Measurements from ENCODE around the gene MED15.

Gene MED15

GRCh38 chr22:20554824-20555223 is 47.4 kb downstream of the MED15 start:
- DNase-seq: no peak

- no peak for DNase-seq
Observed at GRCh38 chr22:20558534-20558933, 51.1 kb downstream of the MED15 start.

DNA sequence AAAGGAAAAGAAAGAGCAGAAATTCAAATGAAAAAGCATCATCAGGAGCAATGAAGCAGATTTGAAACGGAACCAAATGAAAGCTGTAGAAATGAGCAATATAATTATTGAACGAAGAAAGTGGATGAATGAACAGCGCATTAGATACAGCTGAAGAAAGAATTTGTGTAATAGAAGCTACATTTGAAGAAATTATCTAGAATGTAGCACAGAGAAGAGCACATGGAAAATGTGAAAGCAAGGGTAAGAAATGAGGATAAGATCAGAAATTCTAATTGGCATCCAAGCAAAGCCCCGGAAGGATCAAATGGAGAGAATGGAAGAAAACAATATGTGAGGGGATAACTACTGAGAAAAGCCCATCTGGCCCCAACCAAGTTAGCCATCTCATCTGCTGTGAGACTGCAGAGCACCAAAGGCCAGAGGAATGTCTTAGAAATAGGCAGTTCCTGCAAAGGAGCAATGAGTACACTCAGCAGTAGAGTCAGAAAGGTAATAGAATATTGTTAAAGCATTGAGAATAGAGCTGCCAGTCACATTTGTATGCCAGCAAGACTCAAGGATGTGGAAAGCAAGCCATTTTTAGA is 51.9 kb downstream of the MED15 start:
- no peak for DNase-seq

DNA sequence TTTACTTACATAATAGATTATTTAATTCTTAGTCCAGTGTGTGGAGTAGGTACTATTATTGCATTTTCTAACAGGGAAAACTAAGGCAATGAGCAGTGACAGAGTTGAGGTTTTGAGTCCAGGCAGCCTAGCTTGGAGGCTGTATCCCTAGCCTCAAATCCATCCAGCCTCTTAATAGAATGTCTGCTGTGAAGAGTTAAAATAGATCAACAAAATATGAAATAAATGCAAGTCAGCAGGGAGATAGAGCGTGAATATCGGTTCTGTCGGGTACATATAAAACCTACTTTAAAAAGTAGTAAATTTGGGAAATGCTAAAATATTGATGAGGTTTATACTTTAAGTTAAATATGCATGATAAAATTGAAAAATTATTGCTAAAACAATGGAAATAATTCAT is 53.3 kb downstream of the MED15 start:
- no peak for DNase-seq

DNA sequence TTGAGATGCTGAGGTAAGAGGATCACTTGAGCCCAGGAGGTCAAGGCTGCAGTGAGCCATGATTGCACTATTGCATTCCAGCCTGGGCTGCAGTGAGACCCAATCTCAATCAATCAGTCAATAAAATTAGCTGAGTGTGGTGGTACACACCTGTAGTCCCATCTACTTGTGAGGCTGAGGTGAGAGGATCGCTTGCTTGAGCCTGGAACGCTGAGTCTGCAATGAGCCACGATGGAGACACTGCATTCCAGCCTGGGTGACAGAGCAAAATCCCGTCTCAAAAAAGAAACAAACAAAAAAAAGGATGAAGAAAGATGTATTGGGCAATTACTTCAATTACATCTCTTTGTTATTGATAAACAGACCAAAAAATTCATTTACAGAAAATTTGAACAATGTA is 54.5 kb downstream of the MED15 start:
- no peak for DNase-seq

GRCh38 chr22:20562607-20563465 is 55.4 kb downstream of the MED15 start:
- no peak for DNase-seq

DNA sequence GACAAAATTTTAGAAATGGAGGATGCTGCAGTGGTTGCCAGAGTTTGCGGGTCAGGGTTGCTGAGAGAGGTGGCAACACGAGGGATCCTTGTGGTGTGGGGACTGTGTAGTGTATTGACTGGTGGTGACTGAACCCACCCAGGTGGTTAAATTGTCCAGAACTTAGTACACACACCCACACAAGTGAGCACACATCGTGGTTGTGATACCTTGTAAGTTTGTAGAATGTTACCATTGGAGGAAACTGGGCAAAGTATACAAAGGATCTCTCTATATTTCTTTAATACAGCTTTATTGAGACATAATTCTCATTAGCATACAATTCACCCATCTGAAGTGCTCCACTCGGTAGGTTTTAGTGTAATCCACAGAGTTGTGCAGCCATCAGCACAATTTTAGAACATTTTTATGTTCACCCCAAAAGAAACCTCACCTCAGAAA is 56.1 kb downstream of the MED15 start:
- no peak for DNase-seq

DNA sequence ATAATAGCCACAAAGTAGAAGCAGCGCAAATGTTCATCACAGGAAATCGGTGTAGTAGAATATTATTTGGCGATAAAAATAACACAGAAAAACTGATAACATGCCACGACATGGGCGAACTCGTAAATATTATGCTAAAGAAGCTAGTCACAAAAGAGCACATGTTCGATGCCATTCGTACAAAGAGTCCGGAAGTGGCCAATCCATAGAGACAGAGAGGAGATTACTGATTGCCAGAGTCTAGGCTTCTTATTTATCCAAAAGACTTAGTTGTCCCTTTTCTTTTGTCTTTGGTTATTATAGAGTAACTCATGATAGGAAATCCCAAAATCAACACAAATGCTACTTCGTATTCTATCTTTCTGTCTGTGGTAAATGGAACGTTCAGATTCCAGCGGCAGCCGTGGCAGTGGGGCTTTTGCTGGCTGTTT is 56.5 kb downstream of the MED15 start:
- no peak for DNase-seq

- DNase-seq: no peak
Observed at GRCh38 chr22:20565079-20565734, 57.8 kb downstream of the MED15 start.

DNA sequence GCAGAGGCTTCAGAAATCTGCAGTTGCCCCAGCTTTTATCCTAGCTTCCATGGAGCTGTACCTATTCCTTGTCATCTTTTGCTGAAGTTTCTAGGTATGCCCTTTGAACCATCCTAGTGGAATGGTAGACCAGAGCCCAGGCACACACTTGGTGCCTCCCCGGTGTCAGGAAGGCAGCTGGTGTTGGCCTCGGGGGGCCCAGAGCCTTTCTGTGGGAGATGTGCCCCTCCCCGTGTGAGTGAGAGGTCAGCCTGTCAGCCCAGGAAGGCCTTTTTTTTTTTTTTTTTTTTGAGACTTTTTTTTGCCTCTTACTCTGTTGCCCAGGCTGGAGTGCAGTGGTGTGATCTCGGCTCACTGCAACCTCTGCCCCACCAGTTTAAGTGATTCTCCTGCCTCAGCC is 58.4 kb downstream of the MED15 start:
- DNase-seq: no peak

GRCh38 chr22:20566420-20567260 is 59.2 kb downstream of the MED15 start:
- peak; percentile 42 for DNase-seq

GRCh38 chr22:20567371-20567847 is 60.0 kb downstream of the MED15 start:
- peak; percentile 87 for DNase-seq

DNA sequence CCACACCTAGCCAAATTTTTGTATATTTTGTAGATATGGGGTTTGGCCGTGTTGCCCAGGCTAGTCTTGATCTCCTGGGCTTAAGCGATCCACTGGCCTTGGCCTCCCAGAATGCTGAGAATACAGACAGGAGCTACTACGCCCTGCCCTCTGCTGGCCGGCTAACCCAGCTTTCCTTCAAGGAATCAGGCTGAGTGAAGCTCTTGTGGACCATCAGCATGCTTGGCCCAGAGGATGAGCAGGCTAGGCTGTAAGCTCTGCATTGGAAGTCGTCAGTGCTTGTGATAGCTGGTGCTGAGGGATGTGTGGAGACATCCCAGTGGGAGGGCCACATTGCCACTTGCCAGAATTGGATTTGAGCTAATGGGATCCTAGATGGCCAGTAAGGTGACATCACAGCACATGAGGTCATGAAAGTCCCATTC is 60.6 kb downstream of the MED15 start:
- peak; percentile 69 for DNase-seq

- DNase-seq: no peak
Observed at GRCh38 chr22:20568502-20569058, 61.2 kb downstream of the MED15 start.

GRCh38 chr22:20569059-20570058 is 61.9 kb downstream of the MED15 start:
- peak; percentile 90 for DNase-seq

DNA sequence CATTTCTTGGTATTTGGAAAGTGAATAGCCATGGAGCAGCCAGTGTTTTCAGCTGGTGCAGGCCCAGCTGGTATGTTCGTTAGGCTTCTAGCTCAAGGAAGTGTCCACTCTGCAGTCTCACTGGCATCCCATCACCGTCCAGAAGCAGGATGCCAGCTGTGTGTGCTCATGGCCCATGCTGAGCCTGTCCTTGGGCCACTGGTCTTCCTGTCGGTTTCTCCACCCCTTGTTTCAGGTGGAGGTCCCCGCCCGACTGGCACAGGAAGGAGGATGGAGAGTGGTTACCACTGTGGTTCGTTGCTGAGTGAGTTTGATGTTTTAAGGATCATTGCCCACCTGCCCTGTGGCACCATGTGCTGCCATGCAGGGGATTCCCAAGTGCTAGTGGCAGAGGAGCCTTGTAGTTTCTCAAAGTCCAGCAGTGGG is 63.7 kb downstream of the MED15 start:
- DNase-seq: no peak

- DNase-seq: no peak
Observed at GRCh38 chr22:20571531-20572007, 64.2 kb downstream of the MED15 start.

- no peak for DNase-seq
Observed at GRCh38 chr22:20572132-20572802, 64.9 kb downstream of the MED15 start.

DNA sequence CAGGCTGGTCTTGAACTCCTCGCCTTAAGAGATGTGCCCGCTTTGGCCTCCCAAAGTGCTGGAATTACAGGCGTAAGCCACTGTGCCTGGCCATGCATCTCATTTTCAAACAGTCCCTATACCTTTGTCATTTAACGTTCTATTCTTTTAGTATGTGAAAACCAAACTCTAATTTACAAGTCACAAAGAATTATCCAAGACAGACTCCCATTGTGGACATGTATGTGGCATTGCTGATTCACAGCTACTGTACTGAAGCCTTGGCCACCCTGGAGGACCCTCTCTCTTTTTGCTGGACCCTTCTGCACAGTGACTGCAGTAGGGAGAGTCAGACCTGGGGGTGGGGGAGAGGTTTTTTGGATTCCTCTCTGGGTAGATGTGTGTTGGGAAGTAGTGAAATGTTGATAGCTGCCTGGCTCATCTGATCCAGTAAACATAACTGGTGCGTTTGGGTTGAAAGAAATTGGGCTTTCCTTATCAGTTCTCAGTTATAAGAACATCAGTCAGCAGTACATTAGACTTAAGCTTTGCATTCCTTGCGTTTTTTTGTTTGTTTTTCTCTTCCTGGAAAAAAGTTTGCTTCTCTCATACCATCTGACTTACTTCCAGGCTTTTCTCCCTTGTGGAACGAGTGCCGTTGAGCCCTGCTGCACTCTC is 65.9 kb downstream of the MED15 start:
- no peak for DNase-seq

Measured in islet precursor cell (in vitro differentiated cells).